WTC11 (cell line): ENCODE results near the gene SEC11A.
"Not testable (repeated sequence)": the region's sequence is repeated elsewhere in the genome, so short reads cannot be mapped to it uniquely, and the experiment has no call there.

ENCODE experiments used
- ATF2 ChIP-seq: sonication (generic); formaldehyde crosslinking; IDR thresholded peaks from 2 replicates; pipeline ENCODE4 v1.8.1; 2022; ENCODE audit warnings: low read depth, missing genetic modification reagents, borderline replicate concordance
- CTCF ChIP-seq: fragments of 200-600 bp; IDR thresholded peaks from 2 replicates; pipeline ENCODE4 v1.8.0; 2022; ENCODE audit warnings: antibody characterized with exemption
- FOXK1 ChIP-seq: sonication (generic); formaldehyde crosslinking; IDR thresholded peaks from 2 replicates; pipeline ENCODE4 v1.8.0; 2022; ENCODE audit warnings: mild to moderate bottlenecking, moderate library complexity, missing genetic modification reagents
- HMGXB4 ChIP-seq: sonication (generic); formaldehyde crosslinking; IDR thresholded peaks from 2 replicates; pipeline ENCODE4 v1.8.1; 2023; ENCODE audit warnings: mild to moderate bottlenecking, moderate library complexity, missing genetic modification reagents
- MLX ChIP-seq: sonication (generic); formaldehyde crosslinking; IDR thresholded peaks from 2 replicates; pipeline ENCODE4 v1.8.1; 2023; ENCODE audit warnings: mild to moderate bottlenecking, missing genetic modification reagents, moderate library complexity
- PRDM15 ChIP-seq: sonication (generic); formaldehyde crosslinking; IDR thresholded peaks from 2 replicates; pipeline ENCODE4 v1.8.0; 2022; ENCODE audit warnings: missing genetic modification reagents
- PREB ChIP-seq: sonication (generic); formaldehyde crosslinking; IDR thresholded peaks from 2 replicates; pipeline ENCODE4 v1.8.1; 2022; ENCODE audit warnings: mild to moderate bottlenecking, missing genetic modification reagents, moderate library complexity, borderline replicate concordance
- RELA ChIP-seq: sonication (generic); formaldehyde crosslinking; IDR thresholded peaks from 2 replicates; pipeline ENCODE4 v1.8.1; 2022; ENCODE audit warnings: missing genetic modification reagents, mild to moderate bottlenecking, borderline replicate concordance

- not testable (repeated sequence) for TF ChIP-seq CTCF; MLX; ATF2 (CRISPR knock-in tag); RELA (CRISPR knock-in tag); HMGXB4 (CRISPR knock-in tag); FOXK1 (CRISPR knock-in tag); PRDM15 (CRISPR knock-in tag); PREB (CRISPR knock-in tag)
Measured at GRCh38 chr15:84735480-84736061, 19.6 kb upstream of the SEC11A start.
